ENCODE results near the gene RPL35. TPM values are rescaled to one million over a fixed set of nuclear protein-coding genes. Genes with fewer than 3 reads are reported as not detected.

Gene RPL35
- total RNA-seq, 4 donors from 2014 or later = 462 to 1,338 (median 588) TPM

- Histone ChIP-seq H3K36me3 (peaks cover 0 to 88% (median 0%) of the 10 kb centered on the region in 3 donors), H3K27me3 (no peaks in the 10 kb centered on the region), H3K4me1 (peaks cover 0 to 20% (median 10%) of the 10 kb centered on the region in 4 donors), H3K27ac (no peak overlapping the region), H3K4me3 (no peak overlapping the region), H3K9me3 (no peaks in the 10 kb centered on the region)
- DNase-seq = no peak
- TF ChIP-seq, protein P1, sequence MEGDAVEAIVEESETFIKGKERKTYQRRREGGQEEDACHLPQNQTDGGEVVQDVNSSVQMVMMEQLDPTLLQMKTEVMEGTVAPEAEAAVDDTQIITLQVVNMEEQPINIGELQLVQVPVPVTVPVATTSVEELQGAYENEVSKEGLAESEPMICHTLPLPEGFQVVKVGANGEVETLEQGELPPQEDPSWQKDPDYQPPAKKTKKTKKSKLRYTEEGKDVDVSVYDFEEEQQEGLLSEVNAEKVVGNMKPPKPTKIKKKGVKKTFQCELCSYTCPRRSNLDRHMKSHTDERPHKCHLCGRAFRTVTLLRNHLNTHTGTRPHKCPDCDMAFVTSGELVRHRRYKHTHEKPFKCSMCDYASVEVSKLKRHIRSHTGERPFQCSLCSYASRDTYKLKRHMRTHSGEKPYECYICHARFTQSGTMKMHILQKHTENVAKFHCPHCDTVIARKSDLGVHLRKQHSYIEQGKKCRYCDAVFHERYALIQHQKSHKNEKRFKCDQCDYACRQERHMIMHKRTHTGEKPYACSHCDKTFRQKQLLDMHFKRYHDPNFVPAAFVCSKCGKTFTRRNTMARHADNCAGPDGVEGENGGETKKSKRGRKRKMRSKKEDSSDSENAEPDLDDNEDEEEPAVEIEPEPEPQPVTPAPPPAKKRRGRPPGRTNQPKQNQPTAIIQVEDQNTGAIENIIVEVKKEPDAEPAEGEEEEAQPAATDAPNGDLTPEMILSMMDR (IDR thresholded peaks at IDR 0.05) = no peak
- no peak for TF ChIP-seq POLR2A (IDR thresholded peaks at IDR 0.05)
These were observed 15.4 kb upstream of the RPL35 start for GRCh38 chr9:124877021-124877782.

GRCh38 chr9:124875501-124875900 lies 13.7 kb upstream of the RPL35 start:
- H3K27ac ChIP-seq = no peak overlapping the region
- no peak for TF ChIP-seq POLR2A (IDR thresholded peaks at IDR 0.05)
- TF ChIP-seq, protein P1 (IDR thresholded peaks at IDR 0.05) = no peak
- peaks cover 0 to 37% (median 23%) of the 10 kb centered on the region in 4 donors for H3K4me1 ChIP-seq
- no peaks in the 10 kb centered on the region for H3K27me3 ChIP-seq
- peaks cover 0 to 74% (median 0%) of the 10 kb centered on the region in 3 donors for H3K36me3 ChIP-seq
- H3K4me3 ChIP-seq = no peak overlapping the region
- no peak for DNase-seq
- no peaks in the 10 kb centered on the region for H3K9me3 ChIP-seq

DNA sequence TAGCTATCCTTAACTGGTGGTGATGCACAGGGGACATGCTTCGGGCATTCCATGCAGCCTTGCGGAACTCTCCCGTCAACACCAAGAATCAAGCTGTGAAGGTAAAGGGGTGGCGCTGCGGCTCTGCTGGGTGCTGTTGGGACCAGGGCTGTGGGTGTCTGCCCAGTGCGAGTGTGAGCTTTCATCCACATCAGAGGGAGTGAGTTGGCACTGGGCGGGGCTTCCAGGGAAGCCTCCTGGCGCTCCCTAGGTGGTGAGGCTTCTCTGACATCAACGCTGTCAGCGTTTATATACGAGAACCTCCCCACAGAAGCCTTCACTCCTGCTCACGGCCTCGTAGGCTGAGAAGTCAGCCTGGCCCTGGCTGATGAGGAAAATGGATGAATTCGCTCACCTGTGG lies 11.9 kb upstream of the RPL35 start:
- Histone ChIP-seq H3K27me3 (no peaks in the 10 kb centered on the region), H3K4me3 (no peak overlapping the region), H3K4me1 (peaks cover 0 to 43% (median 23%) of the 10 kb centered on the region in 4 donors), H3K27ac (peak overlapping the region in 1 of 4 donors; percentile 97), H3K9me3 (no peaks in the 10 kb centered on the region), H3K36me3 (peaks cover 0 to 57% (median 0%) of the 10 kb centered on the region in 3 donors)
- TF ChIP-seq, protein P1 (IDR thresholded peaks at IDR 0.05) = no peak
- no peak for TF ChIP-seq POLR2A (IDR thresholded peaks at IDR 0.05)
- DNase-seq = no peak

DNA sequence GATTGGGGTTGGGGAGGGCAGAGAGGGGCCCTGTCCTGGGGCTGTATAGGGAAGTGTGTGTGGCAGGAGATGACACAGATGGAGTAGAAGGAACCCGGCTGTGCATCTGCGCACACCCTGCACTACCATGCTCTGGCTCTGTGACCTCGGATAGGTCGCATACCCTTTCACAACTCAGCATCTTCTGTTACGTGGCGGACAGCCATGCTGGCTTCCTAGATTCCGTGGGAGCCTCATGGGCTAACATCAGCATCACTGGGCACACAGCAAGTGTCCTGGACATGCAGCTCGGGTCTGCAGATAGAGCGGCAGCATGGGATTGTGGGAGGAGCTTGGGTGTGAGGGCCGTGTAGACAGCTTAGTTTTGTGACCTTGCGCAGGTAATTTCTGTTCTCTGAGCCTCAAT lies 9.4 kb upstream of the RPL35 start:
- Histone ChIP-seq H3K36me3 (peaks cover 0 to 33% (median 0%) of the 10 kb centered on the region in 3 donors), H3K9me3 (no peaks in the 10 kb centered on the region), H3K27me3 (no peaks in the 10 kb centered on the region), H3K27ac (peak overlapping the region in 3 of 4 donors; percentile 21 to 97 (median 95)), H3K4me1 (peaks cover 0 to 50% (median 23%) of the 10 kb centered on the region in 4 donors), H3K4me3 (peak overlapping the region in 3 of 4 donors; percentile 2 to 99 (median 97))
- DNase-seq = no peak
- TF ChIP-seq POLR2A (IDR thresholded peaks at IDR 0.05) = no peak
- TF ChIP-seq, protein P1 (IDR thresholded peaks at IDR 0.05) = no peak

DNA sequence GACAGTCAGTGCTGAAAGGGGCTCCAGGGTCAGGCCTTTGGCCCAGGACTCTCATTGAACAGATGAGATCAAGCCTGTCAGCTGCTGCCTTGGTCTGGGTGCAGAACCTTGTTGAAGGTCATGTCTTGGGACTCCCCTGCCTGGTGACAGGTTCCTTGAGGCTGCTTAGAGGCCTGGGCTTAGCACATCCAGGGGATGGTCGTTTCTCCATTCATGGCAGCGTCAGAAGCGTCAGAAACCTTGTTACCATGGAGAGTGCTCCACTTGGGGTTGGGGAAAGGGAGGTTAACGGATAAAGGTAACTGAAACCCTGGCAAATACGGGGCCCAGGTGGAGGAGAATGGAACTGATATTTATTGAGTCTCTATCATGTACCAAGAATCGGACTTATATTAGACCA lies 9.0 kb upstream of the RPL35 start:
- peak overlapping the region; percentile 94 to 97 (median 95) for H3K27ac ChIP-seq
- TF ChIP-seq POLR2A (IDR thresholded peaks at IDR 0.05) = no peak
- TF ChIP-seq, protein P1 (IDR thresholded peaks at IDR 0.05) = no peak
- H3K27me3 ChIP-seq = no peaks in the 10 kb centered on the region
- peak overlapping the region; percentile 92 to 99 (median 96) for H3K4me3 ChIP-seq
- H3K4me1 ChIP-seq = peaks cover 0 to 50% (median 23%) of the 10 kb centered on the region in 4 donors
- no peaks in the 10 kb centered on the region for H3K9me3 ChIP-seq
- H3K36me3 ChIP-seq = peaks cover 0 to 29% (median 0%) of the 10 kb centered on the region in 3 donors
- DNase-seq = no peak

Data from Peyer's patch (tissue), 4 donors.